ENCODE data around the gene RASAL3.
A peak's percentile ranks its signal among the peaks of the same experiment; 100 is the strongest.

RASAL3 gene

GRCh38 chr19:15426485-15427349 is 37.6 kb downstream of the RASAL3 start:
- H3K36me3 ChIP-seq (ENCODE audit: insufficient read depth, low read length): peaks cover 17% of the 10 kb centered on the region
- H3K9ac ChIP-seq (ENCODE audit: low read depth, low read length): no peak overlapping the region
- H3K9me3 ChIP-seq (ENCODE audit: control insufficient read depth, insufficient read depth, low read length): no peaks in the 10 kb centered on the region
- peaks cover 6% of the 10 kb centered on the region; the same call in 1 of the 2 replicates for H3K4me1 ChIP-seq (ENCODE audit: insufficient read depth, low read length)

- Histone ChIP-seq H3K9ac (ENCODE audit: low read depth, low read length) (no peak overlapping the region), H3K36me3 (ENCODE audit: insufficient read depth, low read length) (peaks cover 17% of the 10 kb centered on the region), H3K4me1 (ENCODE audit: insufficient read depth, low read length) (no peaks in the 10 kb centered on the region), H3K9me3 (ENCODE audit: control insufficient read depth, insufficient read depth, low read length) (no peaks in the 10 kb centered on the region)
Observed at GRCh38 chr19:15425321-15425950, 38.9 kb downstream of the RASAL3 start.

- Histone ChIP-seq H3K36me3 (ENCODE audit: insufficient read depth, low read length) (peaks cover 17% of the 10 kb centered on the region), H3K9me3 (ENCODE audit: control insufficient read depth, insufficient read depth, low read length) (no peaks in the 10 kb centered on the region), H3K9ac (ENCODE audit: low read depth, low read length) (no peak overlapping the region), H3K4me1 (ENCODE audit: insufficient read depth, low read length) (no peaks in the 10 kb centered on the region)
Observed at GRCh38 chr19:15424692-15425272, 39.6 kb downstream of the RASAL3 start.

GRCh38 chr19:15424121-15424520 is 40.2 kb downstream of the RASAL3 start:
- no peak overlapping the region for H3K9ac ChIP-seq (ENCODE audit: low read depth, low read length)
- peaks cover 4% of the 10 kb centered on the region; the same call in 1 of the 2 replicates for H3K4me1 ChIP-seq (ENCODE audit: insufficient read depth, low read length)
- peaks cover 17% of the 10 kb centered on the region for H3K36me3 ChIP-seq (ENCODE audit: insufficient read depth, low read length)
- H3K9me3 ChIP-seq (ENCODE audit: control insufficient read depth, insufficient read depth, low read length): no peaks in the 10 kb centered on the region

GRCh38 chr19:15423130-15423529 is 41.2 kb downstream of the RASAL3 start:
- no peak overlapping the region for H3K9ac ChIP-seq (ENCODE audit: low read depth, low read length)
- H3K36me3 ChIP-seq (ENCODE audit: insufficient read depth, low read length): peaks cover 17% of the 10 kb centered on the region
- no peaks in the 10 kb centered on the region for H3K9me3 ChIP-seq (ENCODE audit: control insufficient read depth, insufficient read depth, low read length)
- peaks cover 4% of the 10 kb centered on the region; the same call in 1 of the 2 replicates for H3K4me1 ChIP-seq (ENCODE audit: insufficient read depth, low read length)

- peaks cover 17% of the 10 kb centered on the region for H3K36me3 ChIP-seq (ENCODE audit: insufficient read depth, low read length)
- H3K9me3 ChIP-seq (ENCODE audit: control insufficient read depth, insufficient read depth, low read length): no peaks in the 10 kb centered on the region
- no peak overlapping the region for H3K9ac ChIP-seq (ENCODE audit: low read depth, low read length)
- peaks cover 4% of the 10 kb centered on the region; the same call in 1 of the 2 replicates for H3K4me1 ChIP-seq (ENCODE audit: insufficient read depth, low read length)
Observed at GRCh38 chr19:15422296-15423075, 41.9 kb downstream of the RASAL3 start.

GRCh38 chr19:15421721-15422260 is 42.6 kb downstream of the RASAL3 start:
- Histone ChIP-seq H3K9me3 (ENCODE audit: control insufficient read depth, insufficient read depth, low read length) (no peaks in the 10 kb centered on the region), H3K9ac (ENCODE audit: low read depth, low read length) (no peak overlapping the region), H3K4me1 (ENCODE audit: insufficient read depth, low read length) (peaks cover 7% of the 10 kb centered on the region; the same call in 1 of the 2 replicates), H3K36me3 (ENCODE audit: insufficient read depth, low read length) (peaks cover 17% of the 10 kb centered on the region)

GRCh38 chr19:15421136-15421695 is 43.1 kb downstream of the RASAL3 start:
- H3K9ac ChIP-seq (ENCODE audit: low read depth, low read length): no peak overlapping the region
- H3K9me3 ChIP-seq (ENCODE audit: control insufficient read depth, insufficient read depth, low read length): no peaks in the 10 kb centered on the region; the same call in 1 of the 2 replicates
- H3K36me3 ChIP-seq (ENCODE audit: insufficient read depth, low read length): peaks cover 12% of the 10 kb centered on the region
- peaks cover 7% of the 10 kb centered on the region; the same call in 1 of the 2 replicates for H3K4me1 ChIP-seq (ENCODE audit: insufficient read depth, low read length)

- H3K9me3 ChIP-seq (ENCODE audit: control insufficient read depth, insufficient read depth, low read length): no peaks in the 10 kb centered on the region; the same call in 1 of the 2 replicates
- peaks cover 7% of the 10 kb centered on the region; the same call in 1 of the 2 replicates for H3K4me1 ChIP-seq (ENCODE audit: insufficient read depth, low read length)
Observed at GRCh38 chr19:15419413-15420025, 44.8 kb downstream of the RASAL3 start.

GRCh38 chr19:15418579-15419412 is 45.5 kb downstream of the RASAL3 start, which contains the start of gene AKAP8L:
Gene AKAP8L (minus strand): TSS chr19:15418988. CDS start chr19:15418923, 65 bp downstream.
- Histone ChIP-seq H3K4me1 (ENCODE audit: insufficient read depth, low read length) (peaks cover 7% of the 10 kb centered on the region; the same call in 1 of the 2 replicates), H3K9ac (ENCODE audit: low read depth, low read length) (peak within 1 kb of the TSS; percentile 91), H3K9me3 (ENCODE audit: control insufficient read depth, insufficient read depth, low read length) (no peaks in the 10 kb centered on the region; the same call in 1 of the 2 replicates), H3K36me3 (ENCODE audit: insufficient read depth, low read length) (peaks cover 5% of the 10 kb centered on the region)

More at GRCh38 chr19:15419413-15420025, 44.8 kb downstream of the RASAL3 start:
- Histone ChIP-seq H3K36me3 (ENCODE audit: insufficient read depth, low read length) (peaks cover 10% of the 10 kb centered on the region), H3K9ac (ENCODE audit: low read depth, low read length) (peak overlapping the region; percentile 24; the same call in 1 of the 2 replicates)

GRCh38 chr19:15418231-15418578 is 46.1 kb downstream of the RASAL3 start:
- peaks cover 10% of the 10 kb centered on the region; the same call in 1 of the 2 replicates for H3K4me1 ChIP-seq (ENCODE audit: insufficient read depth, low read length)
- peak overlapping the region; percentile 91 for H3K9ac ChIP-seq (ENCODE audit: low read depth, low read length)
- H3K9me3 ChIP-seq (ENCODE audit: control insufficient read depth, insufficient read depth, low read length): no peaks in the 10 kb centered on the region; the same call in 1 of the 2 replicates
- H3K36me3 ChIP-seq (ENCODE audit: insufficient read depth, low read length): no peaks in the 10 kb centered on the region; the same call in 1 of the 2 replicates

GRCh38 chr19:15417699-15418098 is 46.6 kb downstream of the RASAL3 start:
- Histone ChIP-seq H3K36me3 (ENCODE audit: insufficient read depth, low read length) (no peaks in the 10 kb centered on the region), H3K4me1 (ENCODE audit: insufficient read depth, low read length) (peaks cover 10% of the 10 kb centered on the region; the same call in 1 of the 2 replicates), H3K9me3 (ENCODE audit: control insufficient read depth, insufficient read depth, low read length) (no peaks in the 10 kb centered on the region; the same call in 1 of the 2 replicates), H3K9ac (ENCODE audit: low read depth, low read length) (peak overlapping the region; percentile 91)
